Erythroblast (primary cell): Measurements from ENCODE around the gene CST7.

Experiments used
- GATA1 ChIP-seq: IDR thresholded peaks from 2 replicates; pipeline ENCODE4 v1.6.1; 2011; ENCODE audit warnings: low read depth, mild to moderate bottlenecking, control low read depth, low read length, moderate library complexity
- POLR2A ChIP-seq: IDR thresholded peaks from 2 replicates; pipeline ENCODE4 v1.6.1; 2011; ENCODE audit warnings: mild to moderate bottlenecking, low read length

GRCh38 chr20:25007491-25008305, 58.6 kb downstream of the CST7 start:
- no peak for TF ChIP-seq POLR2A
- no peak for TF ChIP-seq GATA1
